Transverse colon (tissue), 3 donors: ENCODE data around the gene ZNF594.

Experiments
- POLR2A ChIP-seq: fragments of 450-650 bp; IDR thresholded peaks from one replicate; pipeline ENCODE4 v1.6.1; 2016; ENCODE audit warnings: antibody characterized with exemption, mild to moderate bottlenecking, moderate library complexity
- TF ChIP-seq, protein P1 (sequence below), 5 experiments: fragments of 200-600 bp in 3 of 5; fragments of 450-650 bp in 2 of 5; sonication (generic) in 3 of 5; IDR thresholded peaks; 1 replicate in 2 of 5; 2 replicates in 3 of 5; pipeline ENCODE4 v1.5.1; 2016 to 2017; ENCODE audit warnings: antibody characterized with exemption in 5 of 5, inconsistent platforms in 3 of 5, mild to moderate bottlenecking in 2 of 5, moderate library complexity in 1 of 5

DNA sequence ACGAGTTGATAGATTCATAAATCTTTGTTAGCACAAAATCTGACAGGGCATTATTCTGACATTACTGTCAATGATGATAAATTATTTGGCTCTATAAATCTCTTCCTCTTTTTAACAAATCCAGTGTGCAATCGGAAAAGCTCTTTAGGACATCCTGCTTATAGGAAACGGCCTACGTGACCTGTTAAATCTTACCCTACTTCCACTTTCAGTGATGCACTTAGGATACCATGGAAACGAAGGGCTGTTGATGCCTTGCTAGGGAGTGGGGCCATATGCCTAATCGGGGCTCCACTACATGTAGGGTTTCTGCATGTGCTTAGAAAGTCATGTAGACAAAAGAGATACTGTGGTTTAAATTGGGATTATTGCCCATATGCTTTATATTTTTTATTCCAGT lies 27.2 kb downstream of the ZNF594 start:
- TF ChIP-seq, protein P1, sequence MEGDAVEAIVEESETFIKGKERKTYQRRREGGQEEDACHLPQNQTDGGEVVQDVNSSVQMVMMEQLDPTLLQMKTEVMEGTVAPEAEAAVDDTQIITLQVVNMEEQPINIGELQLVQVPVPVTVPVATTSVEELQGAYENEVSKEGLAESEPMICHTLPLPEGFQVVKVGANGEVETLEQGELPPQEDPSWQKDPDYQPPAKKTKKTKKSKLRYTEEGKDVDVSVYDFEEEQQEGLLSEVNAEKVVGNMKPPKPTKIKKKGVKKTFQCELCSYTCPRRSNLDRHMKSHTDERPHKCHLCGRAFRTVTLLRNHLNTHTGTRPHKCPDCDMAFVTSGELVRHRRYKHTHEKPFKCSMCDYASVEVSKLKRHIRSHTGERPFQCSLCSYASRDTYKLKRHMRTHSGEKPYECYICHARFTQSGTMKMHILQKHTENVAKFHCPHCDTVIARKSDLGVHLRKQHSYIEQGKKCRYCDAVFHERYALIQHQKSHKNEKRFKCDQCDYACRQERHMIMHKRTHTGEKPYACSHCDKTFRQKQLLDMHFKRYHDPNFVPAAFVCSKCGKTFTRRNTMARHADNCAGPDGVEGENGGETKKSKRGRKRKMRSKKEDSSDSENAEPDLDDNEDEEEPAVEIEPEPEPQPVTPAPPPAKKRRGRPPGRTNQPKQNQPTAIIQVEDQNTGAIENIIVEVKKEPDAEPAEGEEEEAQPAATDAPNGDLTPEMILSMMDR (IDR thresholded peaks at IDR 0.05): no peak
- TF ChIP-seq POLR2A: no peak
